NB4 (cell line): ENCODE results near the gene LPP.

Experiments used
- CTCF ChIP-seq: IDR thresholded peaks from one replicate; pipeline ENCODE4 v1.5.1; 2012; ENCODE audit warnings: low read depth, low read length
- MAX ChIP-seq: IDR thresholded peaks from 2 replicates; pipeline ENCODE4 v1.6.1; 2011; ENCODE audit warnings: low read depth, low read length
- POLR2A ChIP-seq: IDR thresholded peaks from 2 replicates; pipeline ENCODE4 v1.6.1; 2011; ENCODE audit warnings: mild to moderate bottlenecking; ENCODE audit not compliant: insufficient read length; ENCODE audit errors: extremely low read depth

DNA sequence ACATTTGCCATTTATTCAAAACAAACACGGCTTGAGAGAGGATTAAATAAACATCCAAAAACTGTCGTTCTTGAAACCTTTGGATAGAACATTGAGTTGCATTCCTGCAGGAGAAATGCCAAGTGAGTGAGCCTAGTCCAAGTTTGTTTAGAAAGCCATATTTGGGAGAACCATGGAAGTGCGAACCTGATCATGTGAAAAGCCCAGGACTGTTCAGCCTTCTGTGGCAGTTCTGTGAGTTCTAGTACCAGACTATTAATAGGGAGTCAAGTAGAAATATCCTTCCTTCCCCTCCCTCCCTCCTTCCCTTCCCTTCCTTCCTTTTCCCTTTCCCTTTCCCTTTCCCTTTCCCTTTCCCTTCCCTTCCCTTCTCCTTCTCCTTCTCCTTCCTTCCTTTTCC lies 470.4 kb downstream of the LPP start:
- TF ChIP-seq CTCF (no peak), MAX (no peak), POLR2A (no peak)
